Activated CD4-positive, alpha-beta T cell treated with anti-CD3 and anti-CD28 coated beads for 4 hours (primary cell): ENCODE results near the gene FYTTD1.
A peak's percentile ranks its signal among the peaks of the same experiment; 100 is the strongest.
"Not testable (repeated sequence)": the region's sequence is repeated elsewhere in the genome, so short reads cannot be mapped to it uniquely, and the experiment has no call there.

ENCODE experiments used
- DNase-seq, 2 donors: peaks; one replicate each; pipeline ENCODE4 v3.0.0-alpha.2; 2020

The FYTTD1 gene, protein sequence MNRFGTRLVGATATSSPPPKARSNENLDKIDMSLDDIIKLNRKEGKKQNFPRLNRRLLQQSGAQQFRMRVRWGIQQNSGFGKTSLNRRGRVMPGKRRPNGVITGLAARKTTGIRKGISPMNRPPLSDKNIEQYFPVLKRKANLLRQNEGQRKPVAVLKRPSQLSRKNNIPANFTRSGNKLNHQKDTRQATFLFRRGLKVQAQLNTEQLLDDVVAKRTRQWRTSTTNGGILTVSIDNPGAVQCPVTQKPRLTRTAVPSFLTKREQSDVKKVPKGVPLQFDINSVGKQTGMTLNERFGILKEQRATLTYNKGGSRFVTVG

DNA sequence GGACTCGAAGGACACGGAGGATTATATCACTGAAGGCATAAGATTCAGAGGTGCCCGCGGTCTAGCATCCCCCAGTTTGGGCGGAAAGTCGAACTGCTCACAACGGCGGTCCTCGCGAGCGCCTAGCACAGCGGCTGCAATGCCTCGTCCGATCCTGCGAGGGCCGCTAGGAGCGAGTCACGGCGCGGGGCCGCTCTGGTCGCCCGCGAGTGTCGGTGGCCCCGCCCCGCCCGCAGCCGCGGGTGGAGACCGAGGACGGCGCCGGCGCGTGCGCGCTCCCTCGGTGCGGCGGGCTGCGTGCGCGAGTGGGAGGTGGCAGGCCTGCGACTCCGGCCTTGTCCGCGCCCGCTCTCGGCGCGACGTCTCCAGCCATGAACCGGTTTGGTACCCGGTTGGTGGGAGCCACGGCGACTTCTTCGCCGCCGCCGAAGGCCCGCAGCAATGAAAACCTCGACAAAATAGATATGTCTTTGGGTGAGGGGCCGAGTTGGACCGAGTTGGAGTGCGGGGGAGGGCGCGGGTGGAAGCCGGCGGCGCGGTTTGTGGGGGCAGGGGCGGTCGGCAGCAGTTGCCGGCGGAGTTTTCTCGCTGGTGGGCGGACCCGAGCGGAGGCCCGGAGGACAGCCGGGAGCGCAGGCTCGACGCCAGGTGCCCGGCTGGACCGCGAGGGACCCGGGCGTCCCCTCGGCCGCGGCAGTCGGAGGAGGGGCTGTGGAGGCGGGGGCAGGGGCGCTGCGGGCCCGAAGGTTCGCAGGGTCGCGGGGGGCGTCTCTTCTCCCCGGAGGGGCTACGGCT, at the start of gene FYTTD1:
TSS of gene FYTTD1 (plus strand) at position 283 of the 795 bp plus-strand sequence. CDS start at position 372, 89 bp downstream.
- peak; percentile 84 to 86 for DNase-seq

DNA sequence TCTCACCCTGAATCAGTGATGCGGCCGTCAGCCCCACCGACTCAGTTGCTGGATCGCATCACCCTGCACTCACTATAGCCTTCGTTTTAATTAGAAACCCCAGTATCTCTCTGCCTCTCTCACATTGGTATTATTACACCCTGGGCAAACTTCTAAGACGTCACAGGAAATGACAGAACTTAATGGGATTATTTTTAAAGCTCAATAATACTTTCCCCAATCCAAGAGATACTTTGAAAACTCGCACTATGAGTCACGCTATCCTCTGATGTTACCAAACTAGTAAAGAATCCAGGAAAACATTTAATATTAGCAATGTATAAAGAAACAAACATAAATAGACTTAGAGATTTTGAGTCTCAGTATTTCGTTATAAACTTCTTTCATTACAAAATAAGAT, 49.6 kb upstream of the FYTTD1 start:
- no peak for DNase-seq

DNA sequence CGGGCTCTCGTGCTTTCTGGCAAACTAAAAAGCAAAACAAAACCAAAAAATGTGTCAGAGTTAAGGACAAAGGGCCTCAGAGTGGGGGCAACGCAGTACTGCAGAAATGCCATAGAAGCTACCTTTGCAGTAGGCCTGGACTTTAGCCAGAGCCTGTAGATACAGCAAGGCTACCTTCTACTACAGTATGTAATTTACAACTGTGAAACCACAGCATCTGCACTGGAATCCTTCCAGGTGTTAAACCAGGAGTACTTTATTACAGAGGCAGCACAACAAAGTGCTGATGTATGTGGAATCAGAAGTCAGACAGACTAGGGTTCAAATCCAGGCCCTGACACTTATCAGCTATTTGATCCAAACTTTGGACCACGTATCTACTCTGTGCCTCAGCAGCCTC, 47.8 kb upstream of the FYTTD1 start:
- DNase-seq, result no peak

DNA sequence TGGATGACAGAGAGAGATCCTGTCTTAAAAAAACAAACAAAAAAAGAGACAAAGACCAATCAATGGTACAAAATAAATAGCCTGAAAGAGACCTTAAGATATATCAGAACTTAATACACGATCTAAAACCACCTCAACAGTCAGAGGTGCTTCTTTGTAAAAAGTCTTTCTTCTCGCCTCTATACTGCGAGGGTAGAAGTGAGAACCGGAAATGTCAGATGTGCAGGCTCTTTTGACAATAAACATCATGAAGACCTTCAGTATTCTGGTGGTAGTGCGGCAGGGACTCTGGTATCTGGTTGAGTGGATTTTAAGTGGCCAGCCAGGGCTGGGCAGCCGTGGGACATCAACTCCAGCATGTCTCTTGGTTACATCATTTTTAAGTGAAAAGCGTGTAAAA, 43.0 kb upstream of the FYTTD1 start:
- no peak for DNase-seq

DNA sequence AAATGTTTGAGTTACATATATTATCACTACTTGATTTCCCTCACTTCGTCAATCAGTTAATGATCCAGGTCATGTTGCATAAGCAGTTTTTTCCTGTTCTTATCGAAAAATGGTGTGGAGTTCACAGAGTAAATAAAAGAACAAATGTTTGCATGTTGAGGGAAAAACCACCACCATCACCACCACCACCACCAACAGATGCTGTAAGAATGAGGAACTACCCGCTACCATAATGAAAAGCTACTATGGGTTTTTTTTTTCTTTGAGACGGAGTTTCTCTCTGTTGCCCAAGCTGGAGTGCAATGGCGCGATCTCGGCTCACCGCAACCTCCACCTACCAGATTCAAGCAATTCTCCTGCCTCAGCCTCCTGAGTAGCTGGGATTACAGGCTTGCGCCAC, 40.5 kb upstream of the FYTTD1 start:
- no peak for DNase-seq

DNA sequence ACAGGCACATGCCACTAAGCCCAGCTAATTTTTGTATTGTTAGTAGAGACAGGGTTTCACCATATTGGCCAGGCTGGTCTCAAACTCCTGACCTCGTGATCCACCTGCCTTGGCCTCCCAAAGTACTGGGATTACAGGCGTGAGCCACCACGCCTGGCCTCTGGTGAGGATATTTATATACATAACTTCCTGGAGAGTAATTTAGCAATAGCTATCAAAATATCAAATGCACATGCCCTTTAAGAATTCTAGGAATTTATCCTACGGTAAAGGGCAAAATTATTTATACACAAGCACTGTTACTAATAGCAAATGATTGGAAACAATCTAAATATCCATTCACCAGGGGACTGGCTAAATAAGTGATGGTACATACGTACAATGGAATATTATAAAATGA, 38.7 kb upstream of the FYTTD1 start:
- DNase-seq, result not testable (repeated sequence)

DNA sequence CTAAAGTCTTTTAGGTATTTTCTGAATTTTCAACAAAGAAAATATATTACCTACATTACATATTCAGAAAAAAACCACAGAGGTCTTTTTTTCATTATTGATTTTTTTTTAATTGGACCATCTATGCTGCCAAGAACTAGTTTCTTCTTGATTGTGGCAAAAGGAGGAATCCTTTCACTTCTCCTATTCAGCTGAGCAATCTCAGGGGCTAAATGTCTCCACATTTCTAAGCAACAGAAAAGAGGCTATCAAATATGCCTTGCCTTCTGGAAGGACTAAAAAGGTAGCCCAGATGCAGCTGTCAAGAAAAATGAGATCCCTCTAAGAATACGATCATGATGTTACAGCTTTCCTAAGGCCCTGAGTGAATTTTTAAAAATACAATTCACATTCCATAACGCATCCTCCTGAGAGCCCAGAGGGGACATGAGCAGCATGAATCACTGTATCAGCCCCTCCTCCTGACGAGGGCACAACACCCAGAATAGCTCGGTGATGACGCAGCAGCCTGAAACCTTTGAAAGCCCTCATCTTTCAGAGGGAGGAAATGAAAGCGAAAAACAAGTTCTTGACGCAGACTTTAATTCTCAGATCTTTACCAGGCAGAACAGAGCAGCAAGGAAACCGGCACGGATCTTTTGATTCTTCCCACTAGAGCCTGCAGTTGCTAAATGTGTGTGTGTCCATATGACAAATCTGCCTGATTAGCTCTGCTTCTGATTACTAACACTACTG, 37.5 kb upstream of the FYTTD1 start:
- DNase-seq, result peak; percentile 87

DNA sequence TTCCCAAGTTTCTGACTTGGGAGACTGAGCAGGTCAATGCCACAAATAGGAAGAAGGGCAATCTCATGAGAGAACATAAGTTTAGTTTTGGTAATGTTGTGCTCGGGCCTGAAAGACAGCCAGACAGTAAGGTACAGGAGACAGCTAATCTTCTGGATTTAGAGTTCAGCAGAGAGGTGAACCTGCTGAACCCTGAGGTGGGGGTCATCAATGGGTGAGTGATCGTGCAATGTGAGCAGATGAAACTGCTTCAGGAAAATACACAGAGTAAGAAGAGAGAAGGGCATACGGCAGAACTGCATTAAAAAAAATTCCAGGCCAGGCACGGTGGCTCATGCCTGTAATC, 36.2 kb upstream of the FYTTD1 start:
- no peak for DNase-seq

DNA sequence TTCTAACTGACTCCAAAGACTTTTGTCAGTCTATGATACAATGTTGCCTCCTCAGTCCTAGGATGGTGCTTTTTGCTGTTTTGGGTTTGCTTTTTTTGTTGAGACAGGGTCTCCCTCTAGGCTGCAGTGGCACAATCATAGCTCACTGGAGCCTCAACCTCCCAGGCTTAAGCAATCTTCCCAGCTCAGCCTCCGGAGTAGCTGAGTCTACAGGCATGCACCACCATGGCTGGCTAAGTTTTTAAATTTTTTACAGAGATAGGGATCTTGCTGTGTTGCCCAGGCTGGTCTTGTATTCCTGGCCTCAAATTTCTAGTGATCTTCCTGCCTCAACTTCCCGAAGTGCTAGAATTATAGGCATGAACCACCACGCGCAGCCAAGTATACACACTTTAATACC, 35.4 kb upstream of the FYTTD1 start:
- DNase-seq, result no peak

DNA sequence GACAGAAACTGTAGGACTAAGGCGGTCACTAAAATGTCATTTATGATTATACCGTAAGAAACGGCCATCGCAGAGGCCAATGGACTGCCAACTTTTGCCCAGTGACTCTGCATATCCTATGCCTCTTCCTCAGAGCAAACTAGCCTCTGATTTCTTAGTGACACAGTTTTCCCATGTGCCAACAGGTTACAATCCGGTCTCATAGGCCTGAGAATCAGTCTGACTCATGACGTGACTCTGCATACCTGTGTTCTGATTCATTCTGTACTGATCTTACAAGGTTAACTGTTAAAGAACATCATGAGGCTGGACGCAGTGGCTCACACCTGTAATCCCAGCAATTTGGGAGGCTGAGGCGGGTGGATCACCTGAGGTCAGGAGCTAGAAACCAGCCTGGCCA, 30.8 kb upstream of the FYTTD1 start:
- DNase-seq, result no peak

DNA sequence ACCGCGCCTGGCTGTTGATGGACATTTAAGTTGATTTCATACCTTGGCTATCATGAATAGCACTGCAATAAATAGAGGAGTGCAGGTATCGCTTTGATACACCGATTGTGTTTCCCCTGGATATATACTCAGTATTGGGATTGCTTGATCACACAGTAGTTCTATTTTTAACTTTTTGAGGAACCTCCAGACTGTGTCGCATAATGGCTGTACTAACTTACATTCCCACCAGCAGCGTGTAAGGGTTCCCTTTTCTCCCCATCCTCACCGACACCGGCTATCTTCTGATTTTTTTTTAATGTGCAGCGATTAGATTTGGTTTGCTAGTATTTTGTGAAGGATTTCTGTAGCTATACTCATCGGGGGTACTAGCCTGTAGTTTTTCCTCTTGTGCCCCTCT, 29.0 kb upstream of the FYTTD1 start:
- DNase-seq, result no peak

DNA sequence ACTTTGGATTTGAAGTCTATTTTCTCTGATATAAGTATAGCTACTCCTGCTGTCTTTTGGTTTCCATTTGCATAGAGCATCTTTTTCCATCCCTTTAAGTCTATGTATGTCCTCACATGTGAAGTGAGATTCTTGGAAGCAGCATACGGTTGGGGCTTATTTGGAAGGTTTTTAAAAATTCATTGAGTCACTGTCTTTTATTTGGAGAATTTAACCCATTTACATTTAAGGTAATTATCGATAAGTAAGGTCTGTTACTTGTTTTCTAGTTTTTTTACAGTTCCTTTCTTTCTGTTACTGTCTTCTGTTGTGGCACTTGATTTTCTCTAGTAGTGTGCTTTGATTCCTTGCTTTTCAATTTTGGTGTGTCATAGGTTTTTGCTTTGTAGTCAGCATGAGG, 26.9 kb upstream of the FYTTD1 start:
- no peak for DNase-seq

DNA sequence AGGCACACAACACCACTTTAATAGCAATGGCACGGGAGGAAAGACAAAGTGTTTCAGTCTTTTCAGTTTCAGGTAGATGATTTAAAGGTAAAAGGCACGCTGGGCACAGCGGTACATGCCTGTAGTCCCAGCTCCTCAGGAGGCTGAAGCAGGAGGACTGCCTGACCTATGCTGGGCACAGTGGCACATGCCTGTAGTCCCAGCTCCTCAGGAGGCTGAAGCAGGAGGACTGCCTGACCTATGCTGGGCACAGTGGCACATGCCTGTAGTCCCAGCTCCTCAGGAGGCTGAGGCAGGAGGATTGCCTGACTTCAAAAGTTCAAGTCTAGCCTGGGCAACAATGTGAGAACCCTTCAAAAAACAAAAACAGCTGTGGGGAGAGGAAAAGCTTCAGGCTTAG, 21.8 kb upstream of the FYTTD1 start:
- not testable (repeated sequence) for DNase-seq

DNA sequence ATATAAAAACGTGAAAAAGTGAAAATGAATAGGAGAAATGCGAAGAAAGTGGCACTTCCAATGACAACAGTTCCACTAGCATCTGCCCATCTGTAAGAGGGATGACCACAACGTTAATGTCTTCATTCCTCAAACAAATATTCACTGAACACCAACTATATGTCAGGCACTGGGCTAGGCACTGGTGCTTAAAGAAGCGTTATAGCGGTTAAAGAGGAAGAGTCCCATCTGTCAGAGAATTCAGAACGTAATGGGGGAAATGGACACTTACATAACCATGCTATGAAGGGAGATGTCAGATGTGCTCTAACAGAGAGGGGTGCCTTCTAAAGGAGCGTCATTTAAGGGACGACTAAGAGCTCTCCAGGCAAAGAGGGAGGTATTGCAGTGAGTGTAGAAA, 21.2 kb upstream of the FYTTD1 start:
- DNase-seq, result no peak

DNA sequence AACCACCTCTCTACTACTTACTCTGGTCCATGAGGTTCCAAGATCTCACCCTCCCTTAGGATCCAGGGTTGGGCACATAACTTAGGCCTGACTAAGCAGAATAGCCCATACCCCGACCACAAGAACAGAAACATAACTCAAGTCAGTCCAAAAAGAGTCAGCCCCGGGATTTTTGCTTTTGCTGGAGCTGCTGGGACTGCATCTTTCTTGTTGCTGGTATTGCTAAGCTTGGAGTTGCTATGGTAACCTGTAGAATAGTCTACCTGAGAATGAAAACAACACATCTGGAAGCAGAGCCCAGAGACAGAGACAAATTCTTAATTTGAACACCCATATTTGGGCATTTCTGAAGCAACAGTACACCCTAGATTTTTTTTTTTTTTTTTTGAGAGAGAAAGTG, 19.5 kb upstream of the FYTTD1 start:
- no peak for DNase-seq

DNA sequence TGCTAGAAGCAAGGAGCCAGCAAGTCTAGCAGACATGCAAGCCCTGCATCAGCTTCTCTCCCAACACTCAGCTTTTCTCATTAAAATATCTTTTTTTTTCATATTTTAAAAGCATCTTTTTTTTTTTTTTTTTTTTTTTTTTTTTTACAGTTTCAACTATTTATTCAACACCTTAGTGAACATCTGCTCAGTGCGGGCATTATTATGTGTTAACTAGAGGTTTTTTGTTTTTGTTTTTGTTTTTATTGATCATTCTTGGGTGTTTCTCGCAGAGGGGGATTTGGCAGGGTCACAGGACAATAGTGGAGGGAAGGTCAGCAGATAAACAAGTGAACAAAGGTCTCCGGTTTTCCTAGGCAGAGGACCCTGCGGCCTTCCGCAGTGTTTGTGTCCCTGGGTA, 18.9 kb upstream of the FYTTD1 start:
- not testable (repeated sequence) for DNase-seq

DNA sequence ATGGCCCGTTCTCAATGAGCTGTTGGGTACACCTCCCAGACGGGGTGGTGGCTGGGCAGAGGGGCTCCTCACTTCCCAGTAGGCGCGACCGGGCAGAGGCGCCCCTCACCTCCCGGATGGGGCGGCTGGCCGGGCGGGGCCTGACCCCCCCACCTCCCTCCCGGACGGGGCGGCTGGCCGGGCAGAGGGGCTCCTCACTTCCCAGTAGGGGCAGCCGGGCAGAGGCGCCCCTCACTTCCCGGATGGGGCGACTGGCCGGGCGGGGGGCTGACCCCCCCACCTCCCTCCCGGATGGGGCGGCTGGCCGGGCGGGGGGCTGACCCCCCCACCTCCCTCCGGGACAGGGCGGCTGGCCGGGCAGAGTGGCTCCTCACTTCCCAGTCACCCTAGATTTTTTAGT, 18.2 kb upstream of the FYTTD1 start:
- not testable (repeated sequence) for DNase-seq

DNA sequence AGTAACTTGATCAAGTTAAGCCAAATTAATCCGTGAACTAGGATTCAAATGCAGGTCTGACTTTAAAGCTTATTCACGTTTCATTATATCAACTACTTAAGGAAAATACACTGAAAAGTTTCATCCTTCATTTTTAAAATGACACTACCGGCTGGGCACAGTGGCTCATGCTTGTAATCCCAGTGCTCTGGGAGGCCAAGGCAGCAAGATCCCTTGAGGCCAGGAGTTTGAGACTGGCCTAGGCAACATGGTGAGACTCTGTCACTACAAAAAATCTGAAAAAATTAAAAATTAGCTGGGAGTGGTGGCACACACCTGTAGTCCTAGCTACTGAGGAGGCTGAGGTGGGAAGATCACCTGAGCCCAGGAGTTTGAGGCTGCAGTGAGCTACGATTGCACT, 16.6 kb upstream of the FYTTD1 start:
- no peak for DNase-seq

DNA sequence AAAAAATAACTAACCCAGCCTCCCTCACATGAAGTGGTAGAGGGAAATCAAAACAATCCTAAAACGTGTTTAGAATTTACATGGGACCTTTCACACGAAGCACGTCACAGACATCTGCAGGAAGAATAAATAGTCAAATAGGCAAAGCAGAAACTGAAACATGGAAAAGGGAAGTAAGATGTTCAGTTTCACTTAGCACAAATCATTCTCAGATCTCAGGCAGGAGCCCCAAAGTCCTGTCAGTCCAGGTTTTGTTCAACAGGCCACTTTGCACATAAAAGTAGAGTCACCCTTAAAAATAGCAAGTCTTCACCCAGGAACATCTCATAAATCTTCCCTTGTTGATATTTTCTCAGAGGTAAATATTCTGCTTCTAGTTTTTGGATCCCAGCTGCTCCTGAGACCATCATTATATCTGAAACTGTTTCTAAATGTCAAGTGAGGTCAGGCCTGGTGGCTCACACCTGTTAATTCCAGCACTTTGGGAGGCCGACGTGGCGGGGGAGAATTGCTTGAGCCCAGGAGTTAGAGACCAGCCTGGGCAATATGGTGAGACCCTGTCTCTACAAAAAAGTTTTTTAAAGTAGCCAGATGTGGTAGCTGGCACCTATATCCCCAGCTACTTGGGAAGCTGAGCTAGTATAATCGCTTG, 14.9 kb upstream of the FYTTD1 start:
- DNase-seq, result no peak

DNA sequence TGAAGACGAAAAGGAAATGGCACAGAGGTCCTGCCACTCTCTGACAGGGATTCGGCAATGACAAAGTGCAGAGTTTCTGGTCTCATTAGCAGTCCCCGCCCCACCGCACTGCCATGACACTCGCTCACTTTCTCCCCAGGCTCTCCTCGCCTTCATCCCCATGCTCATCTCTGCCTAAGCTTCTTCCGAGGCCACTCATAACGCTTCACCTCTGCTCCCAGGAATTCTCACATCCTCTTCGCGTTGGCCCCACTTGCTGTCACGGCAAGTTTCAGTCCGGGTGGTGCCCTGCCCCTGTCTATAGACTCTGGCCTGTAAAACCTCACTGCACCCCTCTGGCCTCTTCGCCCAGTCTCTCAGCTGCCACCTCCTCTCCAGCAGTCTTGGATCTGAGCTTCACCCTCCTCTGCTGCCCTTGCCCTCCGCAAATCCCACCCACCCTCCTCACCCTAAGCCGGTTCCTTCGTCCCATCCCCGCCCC, 13.6 kb upstream of the FYTTD1 start:
- peak; percentile 35 to 38 for DNase-seq

DNA sequence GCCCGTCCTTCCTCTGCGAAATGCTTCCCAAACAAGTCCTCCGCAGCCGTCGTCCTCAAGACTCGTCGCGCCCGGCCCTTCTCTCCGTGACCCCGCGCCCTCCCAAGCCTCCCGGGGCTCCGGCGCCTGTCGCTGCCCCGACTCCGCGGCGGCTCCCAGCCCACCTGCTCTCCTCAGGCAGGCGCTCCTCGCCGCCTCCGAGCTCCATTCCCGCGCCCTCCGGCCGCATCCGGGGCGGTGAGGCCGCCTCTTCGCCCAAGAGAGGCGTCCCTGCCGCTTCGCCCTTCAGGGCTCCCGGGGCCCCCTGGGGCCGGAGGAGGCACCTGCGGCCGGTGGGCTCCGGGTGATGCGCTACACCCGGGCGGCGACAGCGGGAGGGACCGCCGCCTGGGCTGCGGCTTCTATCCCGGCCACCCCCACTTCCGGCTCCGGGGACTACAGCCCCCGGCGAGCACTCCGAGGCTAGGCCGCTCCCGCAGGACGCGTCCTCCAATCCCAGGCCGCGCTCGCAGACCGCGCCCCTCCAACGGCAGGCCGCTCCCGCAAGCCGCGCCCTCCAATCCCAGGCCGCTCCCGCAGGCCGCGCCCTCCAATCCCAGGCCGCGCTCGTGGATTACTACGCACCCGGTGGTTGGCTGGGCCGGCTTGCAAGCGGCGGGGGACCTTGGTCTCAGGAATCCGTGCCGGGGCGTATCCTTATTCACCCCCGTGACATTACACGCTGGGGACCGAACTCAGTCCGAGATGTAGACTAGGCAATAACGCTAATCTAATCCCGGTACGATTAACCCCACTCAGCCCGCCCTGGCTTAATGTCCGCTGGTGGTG, 13.0 kb upstream of the FYTTD1 start, which contains the start of gene RUBCN:
TSS of gene RUBCN (minus strand) at position 414 of the 828 bp plus-strand sequence. CDS start at position 229, 185 bp downstream.
- DNase-seq, result peak; percentile 86 to 87

DNA sequence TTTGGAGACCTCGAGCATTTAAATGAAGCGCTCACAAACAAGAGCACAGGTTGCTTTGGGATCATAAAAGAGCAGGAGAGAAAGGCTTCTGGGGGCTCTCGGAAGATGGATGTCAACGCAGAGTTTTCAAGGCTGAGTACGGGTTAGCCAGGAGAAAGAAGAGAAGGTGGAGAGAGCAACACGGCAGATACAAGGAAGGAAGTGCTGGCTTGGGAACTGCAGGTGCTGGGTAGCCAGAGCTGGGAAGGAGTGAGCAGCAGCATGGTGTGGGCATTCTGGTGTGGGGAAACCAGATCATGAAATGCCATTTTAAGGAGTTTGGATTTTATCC, 12.4 kb upstream of the FYTTD1 start:
- DNase-seq, result no peak
